Measurements from ENCODE around the gene CEP126. TPM values are rescaled to one million over a fixed set of nuclear protein-coding genes. Genes with fewer than 3 reads are reported as not detected.

CEP126 gene
- total RNA-seq, 6 donors from 2014 or later: 2.0 to 33.4 (median 8.0) TPM

GRCh38 chr11:101996111-101996510 is 81.3 kb downstream of the CEP126 start:
- no peaks in the 10 kb centered on the region for H3K9me3 ChIP-seq
- no peak for ATAC-seq (ENCODE audit: low FRiP score in 2 of 2)
- DNase-seq: no peak
- H3K36me3 ChIP-seq: no peaks in the 10 kb centered on the region
- WGBS, 2 donors: 91 to 94% methylated on average over 4 of the region's 4 CpGs
- TF ChIP-seq POLR2AphosphoS5 (IDR thresholded peaks at IDR 0.05): no peak
- no peak for TF ChIP-seq EP300 (IDR thresholded peaks at IDR 0.05)
- no peak for TF ChIP-seq POLR2A (IDR thresholded peaks at IDR 0.05)
- no peak for TF ChIP-seq CTCF (IDR thresholded peaks at IDR 0.05)
- H3K27ac ChIP-seq: no peak overlapping the region
- no peaks in the 10 kb centered on the region for H3K4me1 ChIP-seq
- no peak overlapping the region for H3K4me3 ChIP-seq
- no peaks in the 10 kb centered on the region for H3K27me3 ChIP-seq

GRCh38 chr11:102001657-102002338 is 87.0 kb downstream of the CEP126 start:
- no peak overlapping the region for H3K4me3 ChIP-seq
- ATAC-seq (ENCODE audit: low FRiP score in 2 of 2): no peak
- H3K4me1 ChIP-seq: no peaks in the 10 kb centered on the region
- DNase-seq: no peak
- H3K27me3 ChIP-seq: no peaks in the 10 kb centered on the region
- TF ChIP-seq POLR2AphosphoS5 (IDR thresholded peaks at IDR 0.05) (no peak), CTCF (IDR thresholded peaks at IDR 0.05) (no peak), EP300 (IDR thresholded peaks at IDR 0.05) (no peak), POLR2A (IDR thresholded peaks at IDR 0.05) (no peak)
- no peaks in the 10 kb centered on the region for H3K9me3 ChIP-seq
- H3K27ac ChIP-seq: no peak overlapping the region
- WGBS, 2 donors: 91 to 95% methylated on average over 3 of the region's 3 CpGs
- H3K36me3 ChIP-seq: no peaks in the 10 kb centered on the region

GRCh38 chr11:102004220-102004619 is 89.4 kb downstream of the CEP126 start:
- H3K27ac ChIP-seq: no peak overlapping the region
- no peak for ATAC-seq (ENCODE audit: low FRiP score in 2 of 2)

GRCh38 chr11:102005306-102005705 is 90.5 kb downstream of the CEP126 start:
- DNase-seq: no peak
- Histone ChIP-seq H3K27me3 (no peaks in the 10 kb centered on the region), H3K27ac (no peak overlapping the region), H3K36me3 (no peaks in the 10 kb centered on the region), H3K4me3 (no peak overlapping the region), H3K4me1 (peaks cover 0 to 10% (median 2%) of the 10 kb centered on the region in 4 donors), H3K9me3 (no peaks in the 10 kb centered on the region)
- TF ChIP-seq POLR2A (IDR thresholded peaks at IDR 0.05) (no peak), POLR2AphosphoS5 (IDR thresholded peaks at IDR 0.05) (no peak), EP300 (IDR thresholded peaks at IDR 0.05) (no peak), CTCF (IDR thresholded peaks at IDR 0.05) (no peak)
- 86 to 91% methylated on average over 4 of the region's 4 CpGs for WGBS, 2 donors
- no peak for ATAC-seq (ENCODE audit: low FRiP score in 2 of 2)

More at GRCh38 chr11:102004220-102004619, 89.4 kb downstream of the CEP126 start:
- H3K9me3 ChIP-seq: no peaks in the 10 kb centered on the region
- no peak for DNase-seq
- TF ChIP-seq POLR2AphosphoS5 (IDR thresholded peaks at IDR 0.05): no peak
- no peak for TF ChIP-seq CTCF (IDR thresholded peaks at IDR 0.05)
- no peak for TF ChIP-seq POLR2A (IDR thresholded peaks at IDR 0.05)
- no peak for TF ChIP-seq EP300 (IDR thresholded peaks at IDR 0.05)
- no peaks in the 10 kb centered on the region for H3K27me3 ChIP-seq
- H3K4me3 ChIP-seq: no peak overlapping the region
- no peaks in the 10 kb centered on the region for H3K36me3 ChIP-seq
- peaks cover 0 to 10% (median 2%) of the 10 kb centered on the region in 4 donors for H3K4me1 ChIP-seq
